K562 (cell line): ENCODE data around the gene PCSK2. TPM values are rescaled to one million over a fixed set of nuclear protein-coding genes. Genes with fewer than 3 reads are reported as not detected.

Source experiments
- ATAC-seq: fragments of 200-7000 bp; cut with Tn5 transposase; 3 replicates; pipeline ENCODE4 v1.9.1; 2020; ENCODE audit warnings: moderate library complexity
- BruUV-seq: library from RNA; stranded (reverse); fragments of 400-500 nt; replicated peaks from 2 replicates; lab custom pipeline; 2021; lab: Mats Ljungman, UMichigan
- CTCF ChIA-PET: fragments of 300-600 bp; formaldehyde crosslinking; extraction: SDS; loops from one replicate; lab custom pipeline; 2021; ENCODE audit warnings: low intra/inter-chr PET ratio; lab: Yijun Ruan, JAX
- POLR2A ChIA-PET: fragments of 300-600, 350-650 bp; sonication (Branson Sonifier 250); formaldehyde crosslinking; extraction: SDS; loops from one replicate; lab custom pipeline; 2021; ENCODE audit warnings: antibody characterized with exemption, inconsistent platforms; lab: Yijun Ruan, JAX
- DNase-seq, 4 experiments: peaks; one replicate each; pipeline versions ENCODE4 v3.0.0 to v3.0.0-alpha.2; 2011 to 2018; ENCODE audit warnings: low spot score in 3 of 4, mixed read lengths in 3 of 4; ENCODE audit errors: extremely low read depth in 1 of 4
- FAIRE-seq: peaks from 2 replicates; lab custom pipeline; 2011; peaks lifted over from hg19 to GRCh38; lab: Jason Lieb, UNC
- H2AFZ ChIP-seq: 2 replicates; pipeline ENCODE4 v1.6.0; 2011; ENCODE audit warnings: low read depth, low read length, control low read depth, inconsistent platforms
- H3K27ac ChIP-seq: fragments of 200-600 bp; 3 replicates; pipeline ENCODE4 v1.8.0; 2011; ENCODE audit warnings: low read depth, mild to moderate bottlenecking, control low read depth, inconsistent platforms, low read length, moderate library complexity, mixed read lengths; ENCODE audit errors: extremely low read depth
- H3K27me3 ChIP-seq, 2 experiments: fragments of 300-600 bp in 1 of 2; 2 replicates in 1 of 2; 3 replicates in 1 of 2; pipeline versions ENCODE4 v1.6.0 to v1.8.0; 2011; ENCODE audit warnings: inconsistent platforms in 2 of 2, low read length in 2 of 2, mild to moderate bottlenecking in 1 of 2, mixed read lengths in 1 of 2, moderate library complexity in 1 of 2; ENCODE audit not compliant: control insufficient read depth in 2 of 2, insufficient read depth in 2 of 2
- H3K36me3 ChIP-seq: fragments of 300-600 bp; 3 replicates; pipeline ENCODE4 v1.8.0; 2011; ENCODE audit warnings: mild to moderate bottlenecking, low read length, inconsistent platforms; ENCODE audit not compliant: control insufficient read depth, insufficient read depth
- H3K4me1 ChIP-seq, 2 experiments: fragments of 200-600 bp in 1 of 2; replicated peaks in 1 of 2; 2 replicates in 1 of 2; 3 replicates in 1 of 2; pipeline versions ENCODE4 v1.5.1 to v1.8.0; 2011; ENCODE audit warnings: inconsistent platforms in 2 of 2, low read length in 2 of 2, mild to moderate bottlenecking in 1 of 2, mixed read lengths in 1 of 2, moderate library complexity in 1 of 2; ENCODE audit not compliant: control insufficient read depth in 2 of 2, insufficient read depth in 2 of 2
- H3K4me2 ChIP-seq: 2 replicates; pipeline ENCODE4 v1.6.1; 2011; ENCODE audit warnings: low read length, control low read depth, inconsistent platforms, mixed read lengths; ENCODE audit not compliant: insufficient read depth
- H3K4me3 ChIP-seq: fragments of 200-600 bp; sonication (generic), shearing (Covaris generic); 2 replicates; pipeline ENCODE4 v1.5.1; 2016; ENCODE audit warnings: control low read depth, inconsistent platforms
- H3K79me2 ChIP-seq: fragments of 200-600 bp; 3 replicates; pipeline ENCODE4 v1.8.0; 2011; ENCODE audit warnings: low read length, inconsistent platforms; ENCODE audit not compliant: control insufficient read depth, insufficient read depth
- H3K9ac ChIP-seq, 2 experiments: 2 replicates each; pipeline versions ENCODE4 v1.6.0 to v1.6.1; 2011; ENCODE audit warnings: low read depth in 2 of 2, low read length in 2 of 2, control low read depth in 1 of 2, inconsistent platforms in 1 of 2, mild to moderate bottlenecking in 1 of 2, mixed read lengths in 1 of 2; ENCODE audit not compliant: insufficient read depth in 1 of 2
- H3K9me1 ChIP-seq: one replicate; pipeline ENCODE4 v1.6.0; 2011; ENCODE audit warnings: inconsistent platforms, mild to moderate bottlenecking, low read length, moderate library complexity; ENCODE audit not compliant: control insufficient read depth, insufficient read depth
- H3K9me3 ChIP-seq: replicated peaks from 2 replicates; pipeline ENCODE4 v1.5.1; 2011; ENCODE audit warnings: low read depth, low read length, inconsistent platforms; ENCODE audit not compliant: control insufficient read depth, insufficient read depth
- H4K20me1 ChIP-seq: replicated peaks from 2 replicates; pipeline ENCODE4 v1.6.1; 2011; ENCODE audit warnings: low read length, inconsistent platforms, mixed read lengths; ENCODE audit not compliant: control insufficient read depth, insufficient read depth
- ARNT ChIP-seq, 2 experiments: fragments of 450-650 bp; IDR thresholded peaks; 2 replicates each; pipeline ENCODE4 v1.6.1; 2016; ENCODE audit warnings: mild to moderate bottlenecking in 1 of 2
- CXXC5 ChIP-seq: fragments of 250-450 bp; sonication (Bioruptor Pico); IDR thresholded peaks from 2 replicates; pipeline ENCODE4 v1.8.0; 2022; ENCODE audit warnings: inconsistent platforms, mild to moderate bottlenecking, moderate library complexity
- ELF1 ChIP-seq: fragments of 200-800 bp; sonication (Bioruptor generic); IDR thresholded peaks from 2 replicates; pipeline ENCODE4 v1.6.1; 2016; ENCODE audit warnings: missing genetic modification characterization, missing compliant biosample characterization
- FOS ChIP-seq: IDR thresholded peaks from 3 replicates; pipeline ENCODE4 v1.6.1; 2011; ENCODE audit not compliant: insufficient read length; ENCODE audit errors: extremely low read depth
- FOXJ3 ChIP-seq: sonication (generic); formaldehyde crosslinking; IDR thresholded peaks from 2 replicates; pipeline ENCODE4 v1.4.0; 2020; ENCODE audit warnings: mild to moderate bottlenecking, missing genetic modification reagents
- FOXK1 ChIP-seq: sonication (generic); formaldehyde crosslinking; IDR thresholded peaks from 2 replicates; pipeline ENCODE4 v1.8.0; 2022; ENCODE audit warnings: missing genetic modification reagents, mild to moderate bottlenecking, borderline replicate concordance
- HMGN3 ChIP-seq: IDR thresholded peaks from 2 replicates; pipeline ENCODE4 v1.6.1; 2011; ENCODE audit warnings: borderline replicate concordance, low read depth, mild to moderate bottlenecking, mixed read lengths, low read length; ENCODE audit not compliant: insufficient read length; ENCODE audit errors: extremely low read depth
- JUN ChIP-seq, 2 experiments: sonication (generic) in 1 of 2; formaldehyde crosslinking in 1 of 2; IDR thresholded peaks; 2 replicates each; pipeline versions ENCODE4 v1.6.1 to v1.8.0; 2012 to 2022; ENCODE audit warnings: borderline replicate concordance in 2 of 2, mild to moderate bottlenecking in 2 of 2, improper control_type of control experiment in 1 of 2, low read depth in 1 of 2, low read length in 1 of 2, missing genetic modification reagents in 1 of 2
- SP2 ChIP-seq: IDR thresholded peaks from 2 replicates; pipeline ENCODE4 v1.6.1; 2011; ENCODE audit warnings: mild to moderate bottlenecking, low read depth, low read length, moderate library complexity; ENCODE audit not compliant: poor library complexity, severe bottlenecking; ENCODE audit errors: extremely low read depth
- TCF7L2 ChIP-seq: fragments of 150-350 bp; IDR thresholded peaks from 2 replicates; pipeline ENCODE4 v1.6.1; 2016; ENCODE audit warnings: low read depth, mild to moderate bottlenecking, low read length, moderate library complexity
- ZNF77 ChIP-seq: fragments of 250-450 bp; sonication (Bioruptor Pico); IDR thresholded peaks from 2 replicates; pipeline ENCODE4 v1.5.0; 2020
- ZNF830 ChIP-seq: fragments of 250-450 bp; sonication (Bioruptor Pico); IDR thresholded peaks from 2 replicates; pipeline ENCODE4 v1.5.0; 2021; ENCODE audit warnings: mild to moderate bottlenecking
- WGBS: fragments of 100-300 bp; shearing (Covaris generic); methylation state at CpG from one replicate; pipeline ENCODE4 v1.1.6; 2016; ENCODE audit warnings: low coverage, mixed read lengths; ENCODE audit not compliant: insufficient coverage; ENCODE audit errors: missing lambda C conversion rate; 5-methylcytosine and 5-hydroxymethylcytosine counted together
- in situ Hi-C: fragments of 300-500 bp; cut with MboI; formaldehyde crosslinking; loops from 4 replicates; pipeline ENCODE4 v1.15.0; 2018; ENCODE audit warnings: inconsistent platforms, mixed read lengths
- intact Hi-C: fragments of 100-400 bp; cut with micrococcal nuclease; formaldehyde crosslinking; loops from 2 replicates; pipeline ENCODE4 v1.14.2; 2022
- polyA plus RNA-seq, 8 experiments: library from polyadenylated mRNA; depleted of rRNA in 4 of 8; stranded (reverse) in 5 of 8; unstranded in 3 of 8; fragments of >200 nt; fragmentation: Nextera tagmentation in 2 of 8; fragmentation: Illumina TruSeq in 1 of 8; extraction: Ambion mirVana in 2 of 8; extraction: Trizol in 1 of 8; gene quantifications; 2 replicates each; pipeline versions ENCODE4 v1.2.1 to v1.2.3, GENCODE V29; 2011 to 2014; ENCODE audit warnings: inconsistent platforms in 1 of 8, missing spikeins in 1 of 8
- total RNA-seq, 7 experiments: library from RNA; depleted of rRNA in 6 of 7; stranded (reverse); fragments of >200 nt in 6 of 7; fragmentation: Illumina TruSeq in 2 of 7; extraction: Trizol in 2 of 7; gene quantifications; 2 replicates each; pipeline versions ENCODE4 v1.2.1 to v1.2.3, GENCODE V29; 2011 to 2021; ENCODE audit warnings: low replicate concordance in 1 of 7
- TF ChIP-seq, protein P1 (sequence below): fragments of 200-800 bp; sonication (Bioruptor generic); IDR thresholded peaks from 2 replicates; pipeline ENCODE4 v1.6.1; 2017; ENCODE audit warnings: missing genetic modification characterization, missing compliant biosample characterization
- TF ChIP-seq, protein P2 (sequence below): fragments of 250-450 bp; sonication (Bioruptor Pico); IDR thresholded peaks from 2 replicates; pipeline ENCODE4 v1.8.0; 2022; ENCODE audit warnings: moderate library complexity, mild to moderate bottlenecking, inconsistent platforms
- TF ChIP-seq, protein P3 (sequence below): sonication (generic); formaldehyde crosslinking; IDR thresholded peaks from 2 replicates; pipeline ENCODE4 v1.8.1; 2023; ENCODE audit warnings: mild to moderate bottlenecking, missing genetic modification reagents
- TF ChIP-seq, protein P4 (sequence below): sonication (generic); formaldehyde crosslinking; IDR thresholded peaks from 2 replicates; pipeline ENCODE4 v1.8.1; 2023; ENCODE audit warnings: mild to moderate bottlenecking, missing genetic modification reagents

PCSK2 gene
- total and polyA plus RNA-seq, 9 of the 15 experiments (the other 6 are each of a cell fraction or from before 2014, with no cell fraction given), result 0.04 to 0.07 (median 0.05) TPM; not detected in 6

DNA sequence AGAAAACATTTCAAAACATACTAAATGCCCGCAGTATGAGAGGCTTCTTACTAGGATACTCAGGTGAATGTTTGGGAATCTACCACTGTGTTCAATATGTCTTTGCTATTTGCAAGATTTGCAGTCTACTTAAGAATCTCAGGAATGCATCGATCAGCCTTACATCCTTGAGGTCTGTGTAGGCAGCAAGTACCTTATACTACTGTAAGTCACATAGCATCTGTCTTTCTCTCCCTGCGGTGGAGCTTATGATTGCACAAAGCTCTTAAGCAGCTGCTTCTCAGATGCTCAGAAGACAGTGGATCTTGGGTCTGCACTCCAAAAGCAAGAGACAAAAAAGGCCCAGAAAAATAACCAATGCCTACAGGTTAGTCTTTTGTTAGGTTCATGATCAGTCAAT lies 21.4 kb downstream of the PCSK2 start:
- Histone ChIP-seq H3K4me3 (no peak overlapping the region), H3K9ac (no peak overlapping the region), H2AFZ (no peak overlapping the region), H3K27ac (no peak overlapping the region), H3K79me2 (no peaks in the 10 kb centered on the region), H3K9me3 (no peaks in the 10 kb centered on the region), H3K27me3 (no peaks in the 10 kb centered on the region), H3K36me3 (no peaks in the 10 kb centered on the region), H3K4me1 (no peaks in the 10 kb centered on the region), H4K20me1 (no peaks in the 10 kb centered on the region), H3K4me2 (no peak overlapping the region), H3K9me1 (no peaks in the 10 kb centered on the region)
- ATAC-seq, result no peak
- intact Hi-C loops, result no loop called here
- POLR2A ChIA-PET, result no interaction called here
- CTCF ChIA-PET, result no interaction called here
- WGBS, result 0% methylated on average over 3 of the region's 3 CpGs
- in situ Hi-C loops, result no loop called here
- DNase-seq, result no peak
- no peak for FAIRE-seq
- BruUV-seq, result no TSS peak
- TF ChIP-seq, protein P1, sequence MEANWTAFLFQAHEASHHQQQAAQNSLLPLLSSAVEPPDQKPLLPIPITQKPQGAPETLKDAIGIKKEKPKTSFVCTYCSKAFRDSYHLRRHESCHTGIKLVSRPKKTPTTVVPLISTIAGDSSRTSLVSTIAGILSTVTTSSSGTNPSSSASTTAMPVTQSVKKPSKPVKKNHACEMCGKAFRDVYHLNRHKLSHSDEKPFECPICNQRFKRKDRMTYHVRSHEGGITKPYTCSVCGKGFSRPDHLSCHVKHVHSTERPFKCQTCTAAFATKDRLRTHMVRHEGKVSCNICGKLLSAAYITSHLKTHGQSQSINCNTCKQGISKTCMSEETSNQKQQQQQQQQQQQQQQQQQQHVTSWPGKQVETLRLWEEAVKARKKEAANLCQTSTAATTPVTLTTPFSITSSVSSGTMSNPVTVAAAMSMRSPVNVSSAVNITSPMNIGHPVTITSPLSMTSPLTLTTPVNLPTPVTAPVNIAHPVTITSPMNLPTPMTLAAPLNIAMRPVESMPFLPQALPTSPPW, result no peak
- TF ChIP-seq SP2, result no peak
- TF ChIP-seq ELF1, result no peak
- TF ChIP-seq FOXK1, result no peak
- TF ChIP-seq FOXJ3, result no peak
- no peak for TF ChIP-seq ARNT (IDR thresholded peaks at IDR 0.05)
- TF ChIP-seq CXXC5 (CRISPR knock-in tag), result no peak
- no peak for TF ChIP-seq HMGN3
- no peak for TF ChIP-seq JUN (IDR thresholded peaks at IDR 0.05; ENCODE audit: borderline replicate concordance, low read depth, low read length)
- no peak for TF ChIP-seq JUN (CRISPR knock-in tag; IDR thresholded peaks at IDR 0.05; ENCODE audit: borderline replicate concordance)
- no peak for TF ChIP-seq TCF7L2
- no peak for TF ChIP-seq ZNF830 (CRISPR knock-in tag)
- TF ChIP-seq, protein P2, sequence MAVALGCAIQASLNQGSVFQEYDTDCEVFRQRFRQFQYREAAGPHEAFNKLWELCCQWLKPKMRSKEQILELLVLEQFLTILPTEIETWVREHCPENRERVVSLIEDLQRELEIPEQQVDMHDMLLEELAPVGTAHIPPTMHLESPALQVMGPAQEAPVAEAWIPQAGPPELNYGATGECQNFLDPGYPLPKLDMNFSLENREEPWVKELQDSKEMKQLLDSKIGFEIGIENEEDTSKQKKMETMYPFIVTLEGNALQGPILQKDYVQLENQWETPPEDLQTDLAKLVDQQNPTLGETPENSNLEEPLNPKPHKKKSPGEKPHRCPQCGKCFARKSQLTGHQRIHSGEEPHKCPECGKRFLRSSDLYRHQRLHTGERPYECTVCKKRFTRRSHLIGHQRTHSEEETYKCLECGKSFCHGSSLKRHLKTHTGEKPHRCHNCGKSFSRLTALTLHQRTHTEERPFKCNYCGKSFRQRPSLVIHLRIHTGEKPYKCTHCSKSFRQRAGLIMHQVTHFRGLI (CRISPR knock-in tag), result no peak
- TF ChIP-seq, protein P3, sequence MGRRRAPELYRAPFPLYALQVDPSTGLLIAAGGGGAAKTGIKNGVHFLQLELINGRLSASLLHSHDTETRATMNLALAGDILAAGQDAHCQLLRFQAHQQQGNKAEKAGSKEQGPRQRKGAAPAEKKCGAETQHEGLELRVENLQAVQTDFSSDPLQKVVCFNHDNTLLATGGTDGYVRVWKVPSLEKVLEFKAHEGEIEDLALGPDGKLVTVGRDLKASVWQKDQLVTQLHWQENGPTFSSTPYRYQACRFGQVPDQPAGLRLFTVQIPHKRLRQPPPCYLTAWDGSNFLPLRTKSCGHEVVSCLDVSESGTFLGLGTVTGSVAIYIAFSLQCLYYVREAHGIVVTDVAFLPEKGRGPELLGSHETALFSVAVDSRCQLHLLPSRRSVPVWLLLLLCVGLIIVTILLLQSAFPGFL, result no peak
- no peak for TF ChIP-seq FOS
- TF ChIP-seq ZNF77 (CRISPR knock-in tag), result no peak
- TF ChIP-seq, protein P4, sequence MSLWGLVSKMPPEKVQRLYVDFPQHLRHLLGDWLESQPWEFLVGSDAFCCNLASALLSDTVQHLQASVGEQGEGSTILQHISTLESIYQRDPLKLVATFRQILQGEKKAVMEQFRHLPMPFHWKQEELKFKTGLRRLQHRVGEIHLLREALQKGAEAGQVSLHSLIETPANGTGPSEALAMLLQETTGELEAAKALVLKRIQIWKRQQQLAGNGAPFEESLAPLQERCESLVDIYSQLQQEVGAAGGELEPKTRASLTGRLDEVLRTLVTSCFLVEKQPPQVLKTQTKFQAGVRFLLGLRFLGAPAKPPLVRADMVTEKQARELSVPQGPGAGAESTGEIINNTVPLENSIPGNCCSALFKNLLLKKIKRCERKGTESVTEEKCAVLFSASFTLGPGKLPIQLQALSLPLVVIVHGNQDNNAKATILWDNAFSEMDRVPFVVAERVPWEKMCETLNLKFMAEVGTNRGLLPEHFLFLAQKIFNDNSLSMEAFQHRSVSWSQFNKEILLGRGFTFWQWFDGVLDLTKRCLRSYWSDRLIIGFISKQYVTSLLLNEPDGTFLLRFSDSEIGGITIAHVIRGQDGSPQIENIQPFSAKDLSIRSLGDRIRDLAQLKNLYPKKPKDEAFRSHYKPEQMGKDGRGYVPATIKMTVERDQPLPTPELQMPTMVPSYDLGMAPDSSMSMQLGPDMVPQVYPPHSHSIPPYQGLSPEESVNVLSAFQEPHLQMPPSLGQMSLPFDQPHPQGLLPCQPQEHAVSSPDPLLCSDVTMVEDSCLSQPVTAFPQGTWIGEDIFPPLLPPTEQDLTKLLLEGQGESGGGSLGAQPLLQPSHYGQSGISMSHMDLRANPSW (CRISPR knock-in tag), result no peak
